MM.1S (cell line): Measurements from ENCODE around the gene SLIT3.

Experiments
- DNase-seq: peaks from one replicate; pipeline ENCODE4 v3.0.0-alpha.2; 2015
- H2AFZ ChIP-seq: fragments of 300-600 bp; sonication (generic); 2 replicates; pipeline ENCODE4 v1.6.0; 2016; ENCODE audit warnings: antibody characterized with exemption, low read length
- H3F3A ChIP-seq: fragments of 300-600 bp; sonication (generic); 2 replicates; pipeline ENCODE4 v1.6.1; 2016; ENCODE audit warnings: mild to moderate bottlenecking, antibody characterized with exemption, low read length, moderate library complexity, mixed read lengths; ENCODE audit not compliant: insufficient read depth
- H3K27ac ChIP-seq: fragments of 300-600 bp; sonication (generic); 2 replicates; pipeline ENCODE4 v1.5.1; 2016; ENCODE audit warnings: mild to moderate bottlenecking, low read length
- H3K27me3 ChIP-seq: fragments of 300-600 bp; sonication (generic); replicated peaks from 2 replicates; pipeline ENCODE4 v1.6.0; 2016; ENCODE audit warnings: low read length; ENCODE audit not compliant: insufficient read depth
- H3K36me3 ChIP-seq: fragments of 300-600 bp; sonication (generic); replicated peaks from 2 replicates; pipeline ENCODE4 v1.6.1; 2016; ENCODE audit warnings: mild to moderate bottlenecking, low read length, mixed read lengths; ENCODE audit not compliant: insufficient read depth
- H3K4me1 ChIP-seq: fragments of 300-600 bp; sonication (generic); 2 replicates; pipeline ENCODE4 v1.6.1; 2016; ENCODE audit warnings: low read length, mixed read lengths
- H3K4me2 ChIP-seq: fragments of 300-600 bp; sonication (generic); 2 replicates; pipeline ENCODE4 v1.6.0; 2016; ENCODE audit warnings: low read depth, low read length
- H3K4me3 ChIP-seq: fragments of 300-600 bp; sonication (generic); 2 replicates; pipeline ENCODE4 v1.5.1; 2016; ENCODE audit warnings: low read length, mixed read lengths
- H3K79me2 ChIP-seq: fragments of 300-600 bp; sonication (generic); 2 replicates; pipeline ENCODE4 v1.6.1; 2016; ENCODE audit warnings: mixed run types, low read length, mixed read lengths
- H3K9ac ChIP-seq: fragments of 300-600 bp; sonication (generic); 2 replicates; pipeline ENCODE4 v1.6.1; 2016; ENCODE audit warnings: low read length, mixed read lengths
- H3K9me2 ChIP-seq: fragments of 300-600 bp; sonication (generic); replicated peaks from 2 replicates; pipeline ENCODE4 v1.6.1; 2016; ENCODE audit warnings: mild to moderate bottlenecking, low read length, mixed read lengths; ENCODE audit not compliant: insufficient read depth
- H3K9me3 ChIP-seq: fragments of 300-600 bp; sonication (generic); replicated peaks from 2 replicates; pipeline ENCODE4 v1.6.1; 2016; ENCODE audit warnings: mild to moderate bottlenecking, low read length, mixed read lengths; ENCODE audit not compliant: insufficient read depth
- H4K20me1 ChIP-seq: fragments of 300-600 bp; sonication (generic); 2 replicates; pipeline ENCODE4 v1.6.1; 2016; ENCODE audit warnings: mild to moderate bottlenecking, low read length, moderate library complexity, mixed read lengths; ENCODE audit not compliant: insufficient read depth
- CTCF ChIP-seq: fragments of 300-600 bp; sonication (generic); IDR thresholded peaks from 2 replicates; pipeline ENCODE4 v1.5.1; 2016; ENCODE audit warnings: antibody characterized with exemption, low read length, mixed read lengths
- EZH2 ChIP-seq: fragments of 300-600 bp; sonication (generic); optimal IDR thresholded peaks from 2 replicates; pipeline ENCODE3; 2017; ENCODE audit warnings: low read depth, mild to moderate bottlenecking, antibody characterized with exemption, low read length, mixed read lengths
- EZH2phosphoT487 ChIP-seq: fragments of 300-600 bp; sonication (generic); IDR thresholded peaks from 2 replicates; pipeline ENCODE4 v1.6.1; 2018; ENCODE audit warnings: antibody characterized with exemption, low read length

SLIT3 gene

DNA sequence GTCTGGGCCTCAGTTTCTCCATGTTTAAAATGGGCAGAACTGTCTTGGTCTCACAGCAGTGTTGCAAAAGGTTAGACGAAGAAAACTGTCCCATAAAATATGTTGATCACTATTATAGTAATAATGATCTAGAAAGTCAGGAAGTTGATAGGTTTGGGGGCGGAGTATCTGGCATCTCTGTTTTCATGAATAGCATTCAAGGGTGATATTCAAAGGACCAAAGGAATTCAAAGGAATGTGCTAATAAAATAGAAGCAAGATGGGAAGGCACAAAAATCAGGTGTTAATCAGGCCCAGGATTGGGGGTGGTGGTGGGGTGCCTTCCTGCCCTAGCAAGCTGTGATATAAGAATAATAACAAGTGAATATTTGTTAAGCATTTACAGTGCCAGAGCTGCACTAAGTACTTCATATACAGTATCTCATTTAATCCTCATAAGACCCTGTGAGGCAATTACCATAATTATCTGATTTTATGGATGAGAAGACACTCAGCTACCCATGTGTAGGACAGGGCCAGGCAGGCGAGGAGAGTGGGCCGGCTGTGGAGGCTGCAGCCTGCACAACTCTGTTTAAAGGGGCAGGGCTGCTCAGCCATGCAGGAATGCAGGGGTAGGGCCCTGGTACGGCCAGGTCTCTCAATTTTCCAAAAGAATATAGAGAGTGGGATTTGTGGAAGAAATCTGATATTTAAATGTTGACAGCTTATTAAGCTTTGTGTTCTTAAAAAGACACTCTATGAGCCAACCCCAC lies 579.8 kb downstream of the SLIT3 start:
- no peaks in the 10 kb centered on the region for H3K9me2 ChIP-seq
- H3K9me3 ChIP-seq: no peaks in the 10 kb centered on the region
- H3K4me3 ChIP-seq: no peak overlapping the region
- TF ChIP-seq EZH2 (no peak), EZH2phosphoT487 (no peak), CTCF (no peak)
- H4K20me1 ChIP-seq: no peaks in the 10 kb centered on the region
- H3K36me3 ChIP-seq: no peaks in the 10 kb centered on the region
- no peaks in the 10 kb centered on the region for H3F3A ChIP-seq
- DNase-seq: no peak
- no peaks in the 10 kb centered on the region for H3K79me2 ChIP-seq
- no peaks in the 10 kb centered on the region for H3K4me1 ChIP-seq
- no peaks in the 10 kb centered on the region for H3K27me3 ChIP-seq
- H2AFZ ChIP-seq: no peak overlapping the region
- no peak overlapping the region for H3K9ac ChIP-seq
- H3K27ac ChIP-seq: no peak overlapping the region
- no peak overlapping the region for H3K4me2 ChIP-seq

DNA sequence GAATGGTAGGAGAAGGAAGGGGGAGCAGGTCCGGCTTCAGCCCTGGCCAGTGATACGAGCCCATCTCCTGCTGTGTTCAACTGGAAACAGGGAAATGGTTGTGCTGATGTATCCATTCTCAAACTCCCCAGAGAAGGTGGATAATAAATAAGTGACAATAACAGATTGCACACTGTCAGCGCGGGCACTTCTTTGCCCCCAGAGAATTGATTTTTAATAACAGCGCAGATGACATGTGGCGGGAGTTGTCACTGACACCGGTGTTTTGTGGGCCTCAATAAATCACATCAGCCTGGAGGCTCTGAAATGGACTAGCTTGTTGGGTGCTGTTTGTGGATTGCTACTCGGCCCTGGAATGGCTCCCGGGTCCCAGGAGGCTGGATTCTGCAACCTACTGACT lies 580.4 kb downstream of the SLIT3 start:
- Histone ChIP-seq H3K4me1 (no peaks in the 10 kb centered on the region), H4K20me1 (no peaks in the 10 kb centered on the region)

GRCh38 chr5:168714046-168714445 lies 586.9 kb downstream of the SLIT3 start:
- no peaks in the 10 kb centered on the region for H3K27me3 ChIP-seq
- DNase-seq: no peak
- no peak overlapping the region for H3K27ac ChIP-seq
- no peaks in the 10 kb centered on the region for H3K4me1 ChIP-seq
- TF ChIP-seq EZH2 (no peak), CTCF (no peak), EZH2phosphoT487 (no peak)
- H3K79me2 ChIP-seq: no peaks in the 10 kb centered on the region
- no peaks in the 10 kb centered on the region for H3K9me3 ChIP-seq
- no peaks in the 10 kb centered on the region for H3K9me2 ChIP-seq
- H3K4me2 ChIP-seq: no peak overlapping the region
- no peak overlapping the region for H3K9ac ChIP-seq
- H2AFZ ChIP-seq: no peak overlapping the region
- H4K20me1 ChIP-seq: no peaks in the 10 kb centered on the region
- no peaks in the 10 kb centered on the region for H3K36me3 ChIP-seq
- no peak overlapping the region for H3K4me3 ChIP-seq
- H3F3A ChIP-seq: no peaks in the 10 kb centered on the region

More for the DNA sequence above, 580.4 kb downstream of the SLIT3 start:
- no peak for DNase-seq
- Histone ChIP-seq H3K4me2 (no peak overlapping the region), H2AFZ (no peak overlapping the region), H3K36me3 (no peaks in the 10 kb centered on the region), H3K9me3 (no peaks in the 10 kb centered on the region), H3K27ac (no peak overlapping the region), H3F3A (no peaks in the 10 kb centered on the region), H3K9ac (no peak overlapping the region), H3K9me2 (no peaks in the 10 kb centered on the region), H3K79me2 (no peaks in the 10 kb centered on the region), H3K27me3 (no peaks in the 10 kb centered on the region), H3K4me3 (no peak overlapping the region)
- TF ChIP-seq EZH2: no peak
- no peak for TF ChIP-seq EZH2phosphoT487
- no peak for TF ChIP-seq CTCF
